HepG2 (cell line): ENCODE data around the gene XKR3.

Experiments used
- BHLHE40 ChIP-seq: IDR thresholded peaks from 2 replicates; pipeline ENCODE4 v1.6.1; 2011; ENCODE audit warnings: low read length, improper control_type of control experiment
- ELF4 ChIP-seq: sonication (generic); formaldehyde crosslinking; IDR thresholded peaks from 2 replicates; pipeline ENCODE4 v1.5.0; 2020; ENCODE audit warnings: missing genetic modification reagents, mild to moderate bottlenecking, moderate library complexity, borderline replicate concordance
- GMEB1 ChIP-seq: sonication (generic); formaldehyde crosslinking; IDR thresholded peaks from 2 replicates; pipeline ENCODE4 v1.5.1; 2020; ENCODE audit warnings: missing genetic modification reagents, mild to moderate bottlenecking, borderline replicate concordance
- IKZF1 ChIP-seq: fragments of 450-650 bp; IDR thresholded peaks from 2 replicates; pipeline ENCODE4 v1.7.1; 2016
- POLR2A ChIP-seq, 2 experiments: IDR thresholded peaks; 2 replicates each; pipeline ENCODE4 v1.6.1; 2011; ENCODE audit warnings: low read depth in 2 of 2, low read length in 2 of 2, mild to moderate bottlenecking in 1 of 2, moderate library complexity in 1 of 2; ENCODE audit not compliant: insufficient read depth in 1 of 2
- SNRNP70 ChIP-seq: fragments of 200-400 bp; formaldehyde crosslinking; IDR thresholded peaks from 2 replicates; pipeline ENCODE4 v1.6.1; 2017; ENCODE audit warnings: mild to moderate bottlenecking, low read depth, low read length, moderate library complexity
- ZNF274 ChIP-seq: sonication (generic); formaldehyde crosslinking; IDR thresholded peaks from 2 replicates; pipeline ENCODE4 v1.5.1; 2020; ENCODE audit warnings: mild to moderate bottlenecking, missing genetic modification reagents
- ZNF337 ChIP-seq: sonication (generic); formaldehyde crosslinking; IDR thresholded peaks from 2 replicates; pipeline ENCODE4 v1.5.1; 2020; ENCODE audit warnings: missing genetic modification reagents, low read depth, mild to moderate bottlenecking, borderline replicate concordance
- ZNF543 ChIP-seq: sonication (generic); formaldehyde crosslinking; IDR thresholded peaks from 2 replicates; pipeline ENCODE4 v1.4.0; 2020; ENCODE audit warnings: mild to moderate bottlenecking, missing genetic modification reagents

- TF ChIP-seq SNRNP70 (no peak), ZNF337 (CRISPR knock-in tag) (no peak), ZNF274 (CRISPR knock-in tag) (no peak), GMEB1 (CRISPR knock-in tag) (no peak), POLR2A (IDR thresholded peaks at IDR 0.05; ENCODE audit: insufficient read depth in 1 of 2, low read depth in 2 of 2, low read length in 2 of 2) (no peak), BHLHE40 (no peak), ZNF543 (no peak), IKZF1 (no peak), ELF4 (CRISPR knock-in tag) (no peak)
Observed at GRCh38 chr22:16847271-16847670, 22.1 kb upstream of the XKR3 start.
